SK-N-MC (cell line): ENCODE data around the gene CTSG.

Experiments
- EZH2 ChIP-seq: fragments of 200-600 bp; sonication (generic); IDR thresholded peaks from one replicate; pipeline ENCODE4 v1.6.1; 2017; ENCODE audit warnings: antibody characterized with exemption
- FOXP2 ChIP-seq: optimal IDR thresholded peaks from 2 replicates; pipeline ENCODE3; 2011; ENCODE audit warnings: mild to moderate bottlenecking, moderate library complexity; ENCODE audit not compliant: insufficient read depth; ENCODE audit errors: extremely low read length, control extremely low read depth
- POLR2AphosphoS5 ChIP-seq: IDR thresholded peaks from 2 replicates; pipeline ENCODE4 v1.6.1; 2012; ENCODE audit warnings: mild to moderate bottlenecking, low read depth, low read length, borderline replicate concordance

GRCh38 chr14:24563505-24563904, 12.5 kb downstream of the CTSG start:
- TF ChIP-seq EZH2: no peak
- no peak for TF ChIP-seq POLR2AphosphoS5
- no peak for TF ChIP-seq FOXP2
